Neural progenitor cell (in vitro differentiated cells): Measurements from ENCODE around the gene SLC37A1.

ENCODE experiments used
- CTCF ChIP-seq: fragments of 200-600 bp; sonication (generic); IDR thresholded peaks from 2 replicates; pipeline ENCODE4 v1.5.1; 2017; ENCODE audit warnings: antibody characterized with exemption, mild to moderate bottlenecking
- EZH2phosphoT487 ChIP-seq: fragments of 200-600 bp; sonication (generic); IDR thresholded peaks from 2 replicates; pipeline ENCODE4 v1.6.1; 2017; ENCODE audit warnings: antibody characterized with exemption

DNA sequence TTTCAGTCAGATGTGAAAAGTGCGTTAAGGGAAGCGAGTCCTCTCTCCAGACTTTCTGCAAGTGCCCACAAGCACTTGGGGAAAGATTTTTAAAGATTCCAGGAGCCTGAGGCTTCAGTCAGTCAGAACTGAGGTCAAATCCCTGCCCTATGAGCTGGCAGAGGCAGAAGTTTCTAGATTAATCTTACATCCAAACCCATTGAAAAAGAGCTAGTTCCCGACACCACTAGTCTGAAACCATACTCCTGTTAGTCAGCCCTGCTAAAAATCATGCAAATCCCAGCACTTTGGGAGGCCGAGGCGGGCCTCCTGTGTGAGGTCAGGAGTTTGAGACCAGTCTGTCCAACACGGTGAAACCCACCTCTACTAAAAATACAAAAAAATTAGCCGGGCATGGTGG is 38.6 kb upstream of the SLC37A1 start:
- TF ChIP-seq EZH2phosphoT487 (no peak), CTCF (no peak)
